ENCODE measurements around the gene PHF13. TPM values are rescaled to one million over a fixed set of nuclear protein-coding genes. Genes with fewer than 3 reads are reported as not detected.

Gene PHF13
- polyA plus RNA-seq, 2 of the 4 experiments (the other 2 are of a cell fraction), result 4.3 to 10.4 TPM

DNA sequence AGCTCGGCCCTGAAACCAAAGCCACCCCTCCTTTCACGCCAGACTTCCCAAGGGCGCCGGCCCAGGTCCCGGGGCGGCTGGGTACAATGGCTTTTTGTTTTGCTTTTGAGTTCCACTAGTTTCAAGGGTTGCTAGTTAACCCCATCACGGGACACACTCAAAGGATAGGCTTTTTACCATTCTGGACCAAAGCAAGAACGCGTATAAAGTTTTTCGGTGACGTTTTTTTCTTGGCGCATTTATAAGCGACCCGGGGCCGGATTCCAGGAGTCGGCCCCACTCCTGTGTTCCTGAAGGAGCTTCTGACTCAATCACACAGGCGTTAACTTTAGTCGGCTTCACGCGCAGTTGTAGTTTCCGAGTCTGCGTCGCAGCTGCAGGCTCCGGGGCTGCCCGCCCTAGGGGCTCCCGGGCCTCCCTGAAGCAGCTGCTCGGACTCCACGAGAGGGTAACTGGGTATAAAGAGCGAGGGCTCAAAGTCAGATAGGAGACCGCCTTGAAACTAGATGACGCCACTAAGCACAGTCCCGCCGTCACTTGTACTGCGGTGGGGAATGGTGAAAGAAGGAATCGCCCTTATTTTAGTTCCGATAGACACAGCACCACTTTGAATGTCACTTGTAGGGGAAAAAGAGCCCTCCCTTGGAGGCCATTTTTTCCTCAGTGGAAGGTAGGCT is 10.2 kb upstream of the PHF13 start:
- POLR2A ChIA-PET, result no interaction called here
- peak overlapping the region; percentile 72 for H3K4me3 ChIP-seq
- peak overlapping the region; percentile 90 for H3K4me2 ChIP-seq
- CTCF ChIA-PET, result interaction anchor here (1.7 kb wide), 1 partner anchor 9 kb away, joined by 5 read pairs; no protein-coding TSS in a partner anchor
- H3K4me1 ChIP-seq, result peaks cover 13% of the 10 kb centered on the region; the same call in 2 of the 3 replicates
- DNase-seq (ENCODE audit: low read depth in 1 of 2, low spot score in 1 of 2) (peak in 1 of 2 experiments; percentile 18), FAIRE-seq (no peak), ATAC-seq (peak; percentile 10 to 20; a peak in 3 of 6 replicates)
- H3K9me3 ChIP-seq, result no peaks in the 10 kb centered on the region
- TF ChIP-seq TP53 (CRISPR knock-in tag; IDR thresholded peaks at IDR 0.05) (no peak), HOXB13 (CRISPR knock-in tag; IDR thresholded peaks at IDR 0.05; ENCODE audit: low read depth) (no peak), GATA3 (IDR thresholded peaks at IDR 0.05; ENCODE audit: borderline replicate concordance) (no peak)
- 60% methylated on average over 34 of the region's 36 CpGs for WGBS (ENCODE audit: missing lambda C conversion rate)
- H3K27ac ChIP-seq, result peak overlapping the region; percentile 73 to 93

- no peaks in the 10 kb centered on the region for H3K9me3 ChIP-seq
- ChIA-PET CTCF (interaction anchor here (1.7 kb wide), 1 partner anchor 9 kb away, joined by 5 read pairs; no protein-coding TSS in a partner anchor), POLR2A (no interaction called here)
- ATAC-seq, result no peak
- H3K4me2 ChIP-seq, result no peak overlapping the region
- H3K4me3 ChIP-seq, result no peak overlapping the region
- no peak for TF ChIP-seq HOXB5 (CRISPR knock-in tag; IDR thresholded peaks at IDR 0.05)
- peak in 1 of 2 experiments; percentile 26; a peak in 1 of 4 replicates for TF ChIP-seq CEBPB (IDR thresholded peaks at IDR 0.05)
- FAIRE-seq, result no peak
- no peak overlapping the region; a peak in 1 of 6 replicates for H3K27ac ChIP-seq
- peaks cover 13% of the 10 kb centered on the region; the same call in 2 of the 3 replicates for H3K4me1 ChIP-seq
- no peak for DNase-seq (ENCODE audit: low read depth in 1 of 2, low spot score in 1 of 2)
- 92% methylated on average over 17 of the region's 19 CpGs for WGBS (ENCODE audit: missing lambda C conversion rate)
Measured at GRCh38 chr1:6603915-6604558, 9.5 kb upstream of the PHF13 start.

DNA sequence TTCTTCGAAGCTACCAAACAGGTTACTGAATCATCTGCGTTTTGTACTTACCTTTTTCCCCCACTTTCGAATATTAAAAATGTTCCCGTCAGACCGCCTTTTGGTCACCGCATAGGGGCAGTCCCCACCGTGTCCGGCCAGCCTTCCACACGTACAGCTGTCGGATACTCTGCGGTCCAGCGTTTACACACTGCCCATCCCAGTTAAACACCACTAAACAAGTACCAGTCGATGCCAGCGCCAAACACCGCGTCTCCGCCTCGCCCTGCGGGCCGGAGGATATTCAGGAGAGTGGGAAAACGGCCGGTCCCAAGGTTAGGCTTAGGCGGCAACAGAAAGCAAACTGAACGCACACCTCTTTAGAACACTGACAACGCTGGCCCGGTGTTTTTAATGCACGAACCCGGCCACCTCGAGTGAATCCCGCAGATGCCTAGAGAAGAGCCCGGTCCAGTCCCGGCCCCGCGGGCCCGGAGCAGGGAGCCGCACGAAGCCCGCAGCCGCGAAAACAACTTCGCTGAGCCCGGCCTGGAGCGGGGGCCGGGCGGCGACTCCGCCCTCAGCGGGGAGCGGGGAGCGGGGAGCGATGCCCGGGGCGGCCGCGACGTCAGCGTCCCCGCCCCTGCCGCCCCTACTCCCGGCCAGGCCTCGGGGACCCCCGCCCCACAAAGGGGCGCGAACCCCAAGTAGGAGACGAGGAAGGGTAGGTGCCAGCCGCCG is 730 bp upstream of the PHF13 start:
- peak in 1 of 2 experiments; percentile 38 for DNase-seq (ENCODE audit: low read depth in 1 of 2, low spot score in 1 of 2)
- Histone ChIP-seq H3K27ac (peak overlapping the region; percentile 96 to 98), H3K9me3 (no peaks in the 10 kb centered on the region), H3K4me2 (peak overlapping the region; percentile 86), H3K4me3 (peak overlapping the region; percentile 99), H3K4me1 (peaks cover 12% of the 10 kb centered on the region; the same call in 2 of the 3 replicates)
- WGBS (ENCODE audit: missing lambda C conversion rate), result 4% methylated on average over 24 of the region's 67 CpGs
- no peak for FAIRE-seq
- ATAC-seq, result peak; percentile 67 to 73
- ChIA-PET CTCF (interaction anchor here (0.8 to 1.9 kb wide), 3 partner anchors 8 to 59 kb away, joined by 3 to 5 read pairs (median 5); partner anchors contain the start of genes NOL9 and THAP3), POLR2A (no interaction called here)
- no peak for TF ChIP-seq RARB (CRISPR knock-in tag; IDR thresholded peaks at IDR 0.05)
- no peak for TF ChIP-seq USF2 (IDR thresholded peaks at IDR 0.05)
- TF ChIP-seq, protein P1, sequence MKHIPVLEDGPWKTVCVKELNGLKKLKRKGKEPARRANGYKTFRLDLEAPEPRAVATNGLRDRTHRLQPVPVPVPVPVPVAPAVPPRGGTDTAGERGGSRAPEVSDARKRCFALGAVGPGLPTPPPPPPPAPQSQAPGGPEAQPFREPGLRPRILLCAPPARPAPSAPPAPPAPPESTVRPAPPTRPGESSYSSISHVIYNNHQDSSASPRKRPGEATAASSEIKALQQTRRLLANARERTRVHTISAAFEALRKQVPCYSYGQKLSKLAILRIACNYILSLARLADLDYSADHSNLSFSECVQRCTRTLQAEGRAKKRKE (CRISPR knock-in tag; IDR thresholded peaks at IDR 0.05; ENCODE audit: low read depth), result no peak
- TF ChIP-seq KDM1A (IDR thresholded peaks at IDR 0.05; ENCODE audit: low read depth), result no peak
- no peak for TF ChIP-seq ELK1 (IDR thresholded peaks at IDR 0.05; ENCODE audit: low read depth, low read length)
- TF ChIP-seq ZFP36 (IDR thresholded peaks at IDR 0.05; ENCODE audit: borderline replicate concordance, partially characterized antibody), result no peak
- TF ChIP-seq, protein P2, sequence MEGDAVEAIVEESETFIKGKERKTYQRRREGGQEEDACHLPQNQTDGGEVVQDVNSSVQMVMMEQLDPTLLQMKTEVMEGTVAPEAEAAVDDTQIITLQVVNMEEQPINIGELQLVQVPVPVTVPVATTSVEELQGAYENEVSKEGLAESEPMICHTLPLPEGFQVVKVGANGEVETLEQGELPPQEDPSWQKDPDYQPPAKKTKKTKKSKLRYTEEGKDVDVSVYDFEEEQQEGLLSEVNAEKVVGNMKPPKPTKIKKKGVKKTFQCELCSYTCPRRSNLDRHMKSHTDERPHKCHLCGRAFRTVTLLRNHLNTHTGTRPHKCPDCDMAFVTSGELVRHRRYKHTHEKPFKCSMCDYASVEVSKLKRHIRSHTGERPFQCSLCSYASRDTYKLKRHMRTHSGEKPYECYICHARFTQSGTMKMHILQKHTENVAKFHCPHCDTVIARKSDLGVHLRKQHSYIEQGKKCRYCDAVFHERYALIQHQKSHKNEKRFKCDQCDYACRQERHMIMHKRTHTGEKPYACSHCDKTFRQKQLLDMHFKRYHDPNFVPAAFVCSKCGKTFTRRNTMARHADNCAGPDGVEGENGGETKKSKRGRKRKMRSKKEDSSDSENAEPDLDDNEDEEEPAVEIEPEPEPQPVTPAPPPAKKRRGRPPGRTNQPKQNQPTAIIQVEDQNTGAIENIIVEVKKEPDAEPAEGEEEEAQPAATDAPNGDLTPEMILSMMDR (IDR thresholded peaks at IDR 0.05), result no peak
- no peak for TF ChIP-seq RCOR1 (IDR thresholded peaks at IDR 0.05; ENCODE audit: low read depth, low read length)
- no peak for TF ChIP-seq SMC3 (IDR thresholded peaks at IDR 0.05)

Data from A549 (cell line).